Testis (tissue), 2 donors: ENCODE measurements around the gene RPS25.

Experiments
- CTCF ChIP-seq, 3 experiments: fragments of 450-650 bp in 2 of 3; fragments of 200-600 bp in 1 of 3; sonication (generic) in 1 of 3; IDR thresholded peaks; one replicate each; pipeline ENCODE4 v1.5.1; 2016 to 2019; ENCODE audit warnings: antibody characterized with exemption in 3 of 3, mild to moderate bottlenecking in 2 of 3, moderate library complexity in 1 of 3
- POLR2A ChIP-seq: fragments of 450-650 bp; IDR thresholded peaks from one replicate; pipeline ENCODE4 v1.6.1; 2017; ENCODE audit warnings: antibody characterized with exemption, mild to moderate bottlenecking, moderate library complexity

- no peak for TF ChIP-seq CTCF (IDR thresholded peaks at IDR 0.05)
- no peak for TF ChIP-seq POLR2A
Observed at GRCh38 chr11:119029340-119030028, 11.3 kb upstream of the RPS25 start.
